Spleen (tissue), 11 donors: ENCODE results near the gene DOK5. TPM values are rescaled to one million over a fixed set of nuclear protein-coding genes. Genes with fewer than 3 reads are reported as not detected.

Source experiments
- DNase-seq: peaks from one replicate; pipeline ENCODE4 v3.0.0-alpha.2; 2020
- H3K27ac ChIP-seq, 8 donors: fragments of 200-600 bp; sonication (generic) in 7 of 8; 1 replicate in 4 of 8; 2 replicates in 4 of 8; pipeline versions ENCODE4 v1.5.0 to v1.8.0; 2016 to 2021; ENCODE audit warnings: inconsistent platforms in 4 of 8, mild to moderate bottlenecking in 4 of 8, moderate library complexity in 1 of 8
- H3K27me3 ChIP-seq, 7 donors: fragments of 200-600 bp; sonication (generic) in 6 of 7; replicated peaks in 1 of 7; 1 replicate in 4 of 7; 2 replicates in 3 of 7; pipeline versions ENCODE4 v1.5.0 to v1.8.0; 2016 to 2021; ENCODE audit warnings: inconsistent platforms in 3 of 7, mild to moderate bottlenecking in 1 of 7
- H3K36me3 ChIP-seq, 6 donors: fragments of 200-600 bp; sonication (generic) in 5 of 6; 1 replicate in 4 of 6; 2 replicates in 2 of 6; pipeline versions ENCODE4 v1.5.0 to v1.8.0; 2016 to 2021; ENCODE audit warnings: inconsistent platforms in 2 of 6
- H3K4me1 ChIP-seq, 6 donors: fragments of 200-600 bp; sonication (generic) in 5 of 6; 1 replicate in 3 of 6; 2 replicates in 3 of 6; pipeline versions ENCODE4 v1.5.0 to v1.8.0; 2016 to 2021; ENCODE audit warnings: inconsistent platforms in 3 of 6
- H3K4me3 ChIP-seq, 8 donors: fragments of 200-600 bp; sonication (generic) in 7 of 8; 1 replicate in 4 of 8; 2 replicates in 4 of 8; pipeline versions ENCODE4 v1.5.0 to v1.8.0; 2016 to 2021; ENCODE audit warnings: inconsistent platforms in 4 of 8, mild to moderate bottlenecking in 4 of 8, moderate library complexity in 2 of 8
- H3K9me3 ChIP-seq, 8 donors: fragments of 200-600 bp; sonication (generic) in 7 of 8; 1 replicate in 4 of 8; 2 replicates in 4 of 8; pipeline versions ENCODE4 v1.5.0 to v1.8.0; 2016 to 2021; ENCODE audit warnings: inconsistent platforms in 4 of 8
- POLR2A ChIP-seq, 3 donors: fragments of 450-650 bp; IDR thresholded peaks; one replicate each; pipeline ENCODE4 v1.5.1; 2017; ENCODE audit warnings: antibody characterized with exemption in 3 of 3, mild to moderate bottlenecking in 1 of 3
- POLR2AphosphoS5 ChIP-seq, 3 donors: sonication (generic); formaldehyde crosslinking; IDR thresholded peaks; one replicate each; pipeline ENCODE4 v1.5.1; 2017; ENCODE audit warnings: antibody characterized with exemption in 3 of 3
- WGBS, 5 donors: extraction: QIAGEN DNeasy Blood & Tissue Kit in 3 of 5; methylation state at CpG; one replicate each; pipeline versions ENCODE4 v1.1.5 to v1.1.7; 2013 to 2018; 5-methylcytosine and 5-hydroxymethylcytosine counted together
- intact Hi-C: fragments of 100-400 bp; cut with DNase I; formaldehyde crosslinking; loops from one replicate; pipeline ENCODE4 v1.15.0; 2023; ENCODE audit warnings: low total_unique reads
- polyA plus RNA-seq, 3 donors: library from polyadenylated mRNA; stranded (reverse); fragments of 200-250 nt; gene quantifications; one replicate each; pipeline ENCODE4 v1.2.1, GENCODE V29; 2013
- total RNA-seq, 7 donors: library from RNA; depleted of rRNA in 3 of 7; stranded (reverse); fragments of >200 nt in 3 of 7; fragmentation: NEBNext Ultra II Directional in 4 of 7; extraction: Animal tissue kit (Norgen Biotek cat#: 25700) in 4 of 7; gene quantifications; one replicate each; pipeline versions ENCODE4 v1.1.0 to v1.2.1, GENCODE V29; 2016 to 2021
- TF ChIP-seq, protein P1 (sequence below), 11 experiments: fragments of 200-600 bp in 7 of 11; fragments of 450-650 bp in 4 of 11; sonication (generic) in 4 of 11; IDR thresholded peaks in 8 of 11; conservative IDR thresholded peaks in 3 of 11; 1 replicate in 7 of 11; 2 replicates in 4 of 11; pipeline versions ENCODE4 v1.4.0 to v1.8.0; 2016 to 2021; ENCODE audit warnings: antibody characterized with exemption in 11 of 11, inconsistent platforms in 4 of 11, mild to moderate bottlenecking in 1 of 11
- donor health status: healthy with polysubstance abuse.
- donor health status: DM: no; HTN: no; CAD: no; lungs with moderate emphysema.
- donor health status: DM: no; HTN: no; CAD: no.
- donor health status: Bipolar disorder and iron deficiency.
- donor health status: healthy.
- donor health status: DM: no; HTN: no; CAD: no.
- donor health status: DM: yes; HTN: yes; CAD: no.

Gene DOK5
- total and polyA plus RNA-seq, 10 donors = 0.17 to 0.73 (median 0.53) TPM; not detected in 3

DNA sequence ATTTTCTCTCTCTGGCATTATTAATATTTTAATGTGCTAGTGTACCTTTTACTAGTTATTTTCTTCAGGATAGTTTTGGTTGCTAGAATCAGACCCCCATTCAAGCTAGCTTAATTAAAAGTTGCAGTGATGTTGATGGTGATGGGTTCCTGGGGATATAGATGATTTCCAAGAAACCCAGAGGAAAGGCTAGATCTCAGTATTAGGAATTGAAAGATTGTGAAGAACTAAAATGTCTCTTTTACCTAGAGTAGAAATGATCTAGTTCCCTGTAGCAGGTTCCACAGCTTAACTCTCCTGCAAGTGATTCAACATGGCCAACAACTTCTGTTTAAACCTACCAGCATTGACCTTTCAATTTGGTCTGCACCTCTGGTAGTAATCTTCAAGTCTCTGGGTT lies 78.6 kb downstream of the DOK5 start:
- Histone ChIP-seq H3K27me3 (peaks cover 0 to 5% (median 0%) of the 10 kb centered on the region in 7 donors), H3K4me3 (no peak overlapping the region), H3K4me1 (no peaks in the 10 kb centered on the region), H3K36me3 (no peaks in the 10 kb centered on the region), H3K27ac (no peak overlapping the region), H3K9me3 (no peaks in the 10 kb centered on the region)
- DNase-seq = no peak
- intact Hi-C loops = no loop called here
- TF ChIP-seq, protein P1, sequence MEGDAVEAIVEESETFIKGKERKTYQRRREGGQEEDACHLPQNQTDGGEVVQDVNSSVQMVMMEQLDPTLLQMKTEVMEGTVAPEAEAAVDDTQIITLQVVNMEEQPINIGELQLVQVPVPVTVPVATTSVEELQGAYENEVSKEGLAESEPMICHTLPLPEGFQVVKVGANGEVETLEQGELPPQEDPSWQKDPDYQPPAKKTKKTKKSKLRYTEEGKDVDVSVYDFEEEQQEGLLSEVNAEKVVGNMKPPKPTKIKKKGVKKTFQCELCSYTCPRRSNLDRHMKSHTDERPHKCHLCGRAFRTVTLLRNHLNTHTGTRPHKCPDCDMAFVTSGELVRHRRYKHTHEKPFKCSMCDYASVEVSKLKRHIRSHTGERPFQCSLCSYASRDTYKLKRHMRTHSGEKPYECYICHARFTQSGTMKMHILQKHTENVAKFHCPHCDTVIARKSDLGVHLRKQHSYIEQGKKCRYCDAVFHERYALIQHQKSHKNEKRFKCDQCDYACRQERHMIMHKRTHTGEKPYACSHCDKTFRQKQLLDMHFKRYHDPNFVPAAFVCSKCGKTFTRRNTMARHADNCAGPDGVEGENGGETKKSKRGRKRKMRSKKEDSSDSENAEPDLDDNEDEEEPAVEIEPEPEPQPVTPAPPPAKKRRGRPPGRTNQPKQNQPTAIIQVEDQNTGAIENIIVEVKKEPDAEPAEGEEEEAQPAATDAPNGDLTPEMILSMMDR (IDR thresholded peaks at IDR 0.05 in 8 of 11, conservative IDR thresholded peaks at IDR 0.05 in 3 of 11) = no peak
- TF ChIP-seq POLR2AphosphoS5 (IDR thresholded peaks at IDR 0.05) (no peak), POLR2A (IDR thresholded peaks at IDR 0.05) (no peak)

DNA sequence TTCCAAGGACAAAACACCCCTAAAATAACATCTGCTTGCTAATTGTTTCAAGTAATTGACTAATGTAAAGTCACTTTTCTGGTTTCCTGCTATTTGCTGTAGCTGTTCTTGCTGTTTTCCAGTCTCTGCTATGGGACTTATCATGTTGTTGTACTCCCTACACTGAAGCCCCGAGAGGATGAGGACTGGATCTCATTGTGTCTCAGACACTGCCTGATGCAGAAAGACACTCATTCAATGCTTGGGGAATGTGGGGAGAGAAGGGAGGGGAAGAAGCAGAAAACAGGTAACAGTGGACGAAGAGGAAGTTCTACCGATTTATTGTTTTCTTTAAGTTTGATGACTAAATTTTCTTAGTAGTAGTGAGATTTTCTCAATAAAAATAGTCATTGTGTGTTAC lies 79.8 kb downstream of the DOK5 start:
- DNase-seq = no peak
- H3K4me1 ChIP-seq = no peaks in the 10 kb centered on the region
- TF ChIP-seq, protein P1 (IDR thresholded peaks at IDR 0.05 in 8 of 11, conservative IDR thresholded peaks at IDR 0.05 in 3 of 11) = no peak
- TF ChIP-seq POLR2A (IDR thresholded peaks at IDR 0.05) (no peak), POLR2AphosphoS5 (IDR thresholded peaks at IDR 0.05) (no peak)
- intact Hi-C loops = no loop called here
- H3K27me3 ChIP-seq = peaks cover 0 to 5% (median 0%) of the 10 kb centered on the region in 7 donors
- no peak overlapping the region for H3K27ac ChIP-seq
- no peak overlapping the region for H3K4me3 ChIP-seq
- no peaks in the 10 kb centered on the region for H3K36me3 ChIP-seq
- H3K9me3 ChIP-seq = no peaks in the 10 kb centered on the region
- 70 to 86% (median 73%) methylated on average over 3 of the region's 3 CpGs for WGBS, 5 donors

DNA sequence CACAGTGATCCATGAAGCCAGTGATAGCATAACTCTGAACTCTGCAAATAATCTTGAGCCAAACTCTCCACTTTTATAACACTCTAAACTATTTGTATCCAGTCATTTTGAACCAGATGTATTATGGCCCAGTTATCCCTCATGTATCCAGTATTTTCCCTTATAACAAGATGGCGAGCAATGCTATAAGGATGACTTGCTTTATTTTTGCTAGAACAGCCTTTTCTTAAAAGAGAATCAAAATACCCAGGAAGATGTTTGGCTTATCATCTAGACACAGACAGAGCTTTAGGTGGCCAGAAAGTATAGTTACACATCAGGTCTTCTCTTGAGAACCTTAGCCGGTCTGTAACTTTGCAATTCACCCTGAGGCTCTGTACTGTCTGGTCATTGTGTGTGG lies 81.0 kb downstream of the DOK5 start:
- no peak overlapping the region for H3K4me3 ChIP-seq
- H3K9me3 ChIP-seq = no peaks in the 10 kb centered on the region
- DNase-seq = no peak
- no peak overlapping the region for H3K27ac ChIP-seq
- no peak for TF ChIP-seq POLR2A (IDR thresholded peaks at IDR 0.05)
- TF ChIP-seq, protein P1 (IDR thresholded peaks at IDR 0.05 in 8 of 11, conservative IDR thresholded peaks at IDR 0.05 in 3 of 11) = no peak
- no peak for TF ChIP-seq POLR2AphosphoS5 (IDR thresholded peaks at IDR 0.05)
- peaks cover 0 to 5% (median 0%) of the 10 kb centered on the region in 7 donors for H3K27me3 ChIP-seq
- WGBS, 5 donors = 83 to 99% (median 93%) methylated on average over 2 of the region's 2 CpGs
- intact Hi-C loops = no loop called here
- H3K36me3 ChIP-seq = no peaks in the 10 kb centered on the region
- no peaks in the 10 kb centered on the region for H3K4me1 ChIP-seq

DNA sequence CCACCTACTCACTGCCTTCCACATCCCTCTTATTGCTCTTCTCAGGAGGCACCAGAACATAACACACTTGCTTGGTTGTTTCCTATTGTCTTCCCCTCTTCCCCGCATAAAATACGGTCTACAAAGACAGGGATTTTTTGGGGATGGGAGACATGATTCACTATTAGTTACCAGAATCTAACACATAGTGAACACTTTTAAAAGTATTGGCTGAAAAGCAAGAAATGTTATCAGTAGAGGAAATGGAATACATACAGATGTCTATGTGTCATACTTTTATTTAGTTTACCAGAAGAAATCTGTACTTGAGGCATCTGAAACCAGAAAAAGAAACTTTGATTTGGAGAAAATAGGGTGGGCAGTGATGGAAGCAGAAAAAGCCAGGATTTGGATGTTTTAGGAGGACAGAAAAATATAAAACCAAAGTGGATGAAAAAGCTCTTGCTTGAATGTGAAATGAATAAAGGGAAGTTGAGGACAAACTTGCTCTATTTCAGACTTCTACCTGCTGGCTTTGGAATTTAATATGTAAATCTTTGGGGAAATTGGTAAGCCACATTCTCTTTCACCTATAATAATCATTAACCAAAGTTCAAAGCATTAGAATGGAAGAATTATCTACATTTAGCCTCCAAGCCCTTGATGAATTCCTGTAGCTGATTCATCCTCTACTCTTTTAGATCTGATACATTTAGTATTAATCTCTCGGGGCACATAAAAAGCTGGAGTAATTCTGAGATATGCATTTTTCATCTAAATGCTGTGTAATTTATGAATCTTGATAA lies 82.6 kb downstream of the DOK5 start:
- Histone ChIP-seq H3K27ac (no peak overlapping the region), H3K36me3 (no peaks in the 10 kb centered on the region), H3K4me1 (no peaks in the 10 kb centered on the region), H3K27me3 (peaks cover 0 to 5% (median 0%) of the 10 kb centered on the region in 7 donors), H3K9me3 (no peaks in the 10 kb centered on the region), H3K4me3 (no peak overlapping the region)
- DNase-seq = no peak
- TF ChIP-seq POLR2A (IDR thresholded peaks at IDR 0.05) (no peak), POLR2AphosphoS5 (IDR thresholded peaks at IDR 0.05) (no peak)
- TF ChIP-seq, protein P1 (IDR thresholded peaks at IDR 0.05 in 8 of 11, conservative IDR thresholded peaks at IDR 0.05 in 3 of 11) = no peak
- intact Hi-C loops = no loop called here
- WGBS, 5 donors = 89 to 97% (median 91%) methylated on average over 3 of the region's 3 CpGs
